GM12878 (cell line): Measurements from ENCODE around the gene PRKCE. TPM values are rescaled to one million over a fixed set of nuclear protein-coding genes. Genes with fewer than 3 reads are reported as not detected.

Source experiments
- ATF3 ChIP-seq: IDR thresholded peaks from 2 replicates; pipeline ENCODE4 v1.6.1; 2011; ENCODE audit warnings: low read depth, mild to moderate bottlenecking, low read length, moderate library complexity, borderline replicate concordance; ENCODE audit errors: extremely low read depth
- BACH1 ChIP-seq: fragments of 450-650 bp; IDR thresholded peaks from 2 replicates; pipeline ENCODE4 v1.6.1; 2017; ENCODE audit warnings: mild to moderate bottlenecking, borderline replicate concordance
- CBX5 ChIP-seq: sonication (generic); IDR thresholded peaks from 2 replicates; pipeline ENCODE4 v1.6.1; 2016; ENCODE audit warnings: low read depth, moderate library complexity, mild to moderate bottlenecking, inconsistent platforms
- HDAC2 ChIP-seq: fragments of 200-600 bp; sonication (generic); IDR thresholded peaks from 2 replicates; pipeline ENCODE4 v1.6.1; 2017
- HSF1 ChIP-seq: fragments of 150-350 bp; IDR thresholded peaks from 2 replicates; pipeline ENCODE4 v1.6.1; 2014; ENCODE audit warnings: mild to moderate bottlenecking, low read depth, low read length
- MEF2A ChIP-seq: IDR thresholded peaks from 2 replicates; pipeline ENCODE4 v1.6.1; 2011; ENCODE audit warnings: low read depth, mild to moderate bottlenecking, low read length, moderate library complexity; ENCODE audit not compliant: insufficient read depth
- NR2C2 ChIP-seq: IDR thresholded peaks from 2 replicates; pipeline ENCODE4 v1.6.1; 2011; ENCODE audit warnings: borderline replicate concordance, low read depth; ENCODE audit not compliant: control insufficient read depth, insufficient read length
- PBX3 ChIP-seq: IDR thresholded peaks from 2 replicates; pipeline ENCODE4 v1.6.1; 2011; ENCODE audit warnings: mild to moderate bottlenecking, low read depth, low read length, moderate library complexity; ENCODE audit not compliant: insufficient replicate concordance
- PKNOX1 ChIP-seq: fragments of 450-650 bp; IDR thresholded peaks from 2 replicates; pipeline ENCODE4 v1.6.1; 2016; ENCODE audit warnings: mild to moderate bottlenecking
- PML ChIP-seq: IDR thresholded peaks from 2 replicates; pipeline ENCODE4 v1.6.1; 2012; ENCODE audit warnings: low read length, inconsistent platforms
- PRDM15 ChIP-seq: fragments of 450-650 bp; formaldehyde crosslinking; IDR thresholded peaks from 2 replicates; pipeline ENCODE4 v1.4.0; 2020; ENCODE audit warnings: mild to moderate bottlenecking, moderate library complexity
- RAD21 ChIP-seq: IDR thresholded peaks from 2 replicates; pipeline ENCODE4 v1.6.1; 2011; ENCODE audit warnings: mild to moderate bottlenecking, low read depth, low read length, moderate library complexity; ENCODE audit not compliant: insufficient read depth
- STAT1 ChIP-seq: fragments of 450-650 bp; conservative IDR thresholded peaks from 2 replicates; pipeline ENCODE4 v1.6.1; 2014; ENCODE audit warnings: antibody characterized with exemption, mild to moderate bottlenecking
- TAF1 ChIP-seq: IDR thresholded peaks from 2 replicates; pipeline ENCODE4 v1.6.1; 2011; ENCODE audit warnings: mild to moderate bottlenecking, low read depth, low read length, borderline replicate concordance
- TCF7 ChIP-seq: IDR thresholded peaks from 2 replicates; pipeline ENCODE4 v1.6.1; 2014; ENCODE audit warnings: antibody characterized with exemption, borderline replicate concordance
- WRNIP1 ChIP-seq: IDR thresholded peaks from 2 replicates; pipeline ENCODE4 v1.6.1; 2011; ENCODE audit warnings: low read depth, low read length, improper control_type of control experiment, borderline replicate concordance
- YBX1 ChIP-seq: fragments of 450-650 bp; IDR thresholded peaks from 2 replicates; pipeline ENCODE4 v1.6.1; 2016; ENCODE audit warnings: antibody characterized with exemption
- ZBTB11 ChIP-seq: fragments of 450-650 bp; formaldehyde crosslinking; IDR thresholded peaks from 2 replicates; pipeline ENCODE4 v1.5.0; 2022; ENCODE audit warnings: mild to moderate bottlenecking, missing genetic modification characterization
- polyA plus RNA-seq, 11 experiments: library from polyadenylated mRNA; depleted of rRNA in 4 of 11; unstranded in 6 of 11; stranded (reverse) in 5 of 11; fragments of >200 nt; fragmentation: Nextera tagmentation in 4 of 11; fragmentation: Illumina TruSeq in 1 of 11; extraction: Ambion mirVana in 4 of 11; extraction: Trizol in 1 of 11; gene quantifications; 1 replicate in 1 of 11; 2 replicates in 10 of 11; pipeline versions ENCODE4 v1.2.1 to v1.2.3, GENCODE V29; 2011 to 2016; ENCODE audit warnings: inconsistent platforms in 2 of 11, missing spikeins in 2 of 11, low read depth in 1 of 11
- total RNA-seq, 4 experiments: library from RNA; depleted of rRNA in 3 of 4; stranded (reverse); fragments of >200 nt in 3 of 4; fragmentation: Illumina TruSeq in 1 of 4; extraction: Trizol in 1 of 4; gene quantifications; 2 replicates each; pipeline versions ENCODE4 v1.2.1 to v1.2.3, GENCODE V29; 2013 to 2021

The PRKCE gene
- total and polyA plus RNA-seq, 10 of the 15 experiments (the other 5 are each of a cell fraction or from before 2014, with no cell fraction given), result 2.6 to 28.2 (median 11.3) TPM

- TF ChIP-seq PRDM15, result no peak
- TF ChIP-seq TAF1, result no peak
- TF ChIP-seq YBX1, result peak; percentile 21; the same call in 1 of the 2 replicates
- TF ChIP-seq NR2C2, result no peak
- no peak for TF ChIP-seq PBX3
- TF ChIP-seq CBX5, result peak; percentile 84; the same call in 1 of the 2 replicates
- TF ChIP-seq ATF3, result no peak
- peak; percentile 34; the same call in 1 of the 2 replicates for TF ChIP-seq PKNOX1
- TF ChIP-seq ZBTB11 (CRISPR knock-in tag), result no peak
- TF ChIP-seq RAD21, result peak; percentile 54
- TF ChIP-seq PML, result no peak
- peak; percentile 27; the same call in 1 of the 2 replicates for TF ChIP-seq BACH1
- no peak for TF ChIP-seq HSF1
- TF ChIP-seq MEF2A, result no peak
- TF ChIP-seq HDAC2, result no peak
- no peak for TF ChIP-seq TCF7
- TF ChIP-seq STAT1, result no peak
- no peak for TF ChIP-seq WRNIP1
Observed at GRCh38 chr2:45729753-45730512, 78.5 kb downstream of the PRKCE start (continued).
